SKM-1 treated with dmso at 0.1 percent for 144 hours (cell line): ENCODE measurements around the gene SLC31A1.

Experiments
- DNase-seq: peaks from one replicate; lab custom pipeline; 2025; ENCODE audit not compliant: unreplicated experiment; lab: John Stamatoyannopoulos, UW

The SLC31A1 gene

GRCh38 chr9:113221003-113221799 is at the start of gene SLC31A1, which contains the start of gene FKBP15:
SLC31A1 (plus strand) TSS chr9:113221544; CDS start chr9:113256149, 34,605 bp downstream.
FKBP15 (minus strand) TSS chr9:113221277; CDS start chr9:113221243, 34 bp downstream.
- peak; percentile 78 for DNase-seq

GRCh38 chr9:113173341-113173740 is 48.0 kb upstream of the SLC31A1 start:
- DNase-seq, result no peak

GRCh38 chr9:113176803-113177202 is 44.5 kb upstream of the SLC31A1 start:
- DNase-seq, result no peak

GRCh38 chr9:113177251-113177650 is 44.1 kb upstream of the SLC31A1 start:
- DNase-seq, result no peak

- DNase-seq, result no peak
Observed at GRCh38 chr9:113178087-113178486, 43.3 kb upstream of the SLC31A1 start.

- DNase-seq, result no peak
Observed at GRCh38 chr9:113179839-113180238, 41.5 kb upstream of the SLC31A1 start.

GRCh38 chr9:113181165-113181564 is 40.2 kb upstream of the SLC31A1 start:
- DNase-seq, result no peak

- DNase-seq, result no peak
Observed at GRCh38 chr9:113183956-113184488, 37.3 kb upstream of the SLC31A1 start.

- DNase-seq, result no peak
Observed at GRCh38 chr9:113184539-113184938, 36.8 kb upstream of the SLC31A1 start.

GRCh38 chr9:113185271-113185670 is 36.1 kb upstream of the SLC31A1 start:
- no peak for DNase-seq

GRCh38 chr9:113186137-113186755 is 35.1 kb upstream of the SLC31A1 start:
- DNase-seq, result no peak

GRCh38 chr9:113187929-113188595 is 33.3 kb upstream of the SLC31A1 start:
- peak; percentile 60 for DNase-seq

GRCh38 chr9:113192455-113192854 is 28.9 kb upstream of the SLC31A1 start:
- no peak for DNase-seq

- DNase-seq, result no peak
Observed at GRCh38 chr9:113199683-113200329, 21.5 kb upstream of the SLC31A1 start.

- no peak for DNase-seq
Observed at GRCh38 chr9:113205432-113205831, 15.9 kb upstream of the SLC31A1 start.

- peak; percentile 5 for DNase-seq
Observed at GRCh38 chr9:113205861-113206260, 15.5 kb upstream of the SLC31A1 start.

- DNase-seq, result no peak
Observed at GRCh38 chr9:113210815-113211214, 10.5 kb upstream of the SLC31A1 start.

GRCh38 chr9:113215132-113215531 is 6.2 kb upstream of the SLC31A1 start:
- no peak for DNase-seq

- DNase-seq, result no peak
Observed at GRCh38 chr9:113216406-113216805, 4.9 kb upstream of the SLC31A1 start.

- DNase-seq, result peak; percentile 41
Observed at GRCh38 chr9:113219186-113219936, 2.0 kb upstream of the SLC31A1 start.
